HTERT RPE-1 (cell line): ENCODE data around the gene RBP2.

Source experiments
- in situ Hi-C: fragments of 300-500 bp; cut with MboI; formaldehyde crosslinking; loops from 4 replicates; pipeline ENCODE4 v1.14.3; 2020; ENCODE audit warnings: low sequenced_read_pairs

RBP2 gene

DNA sequence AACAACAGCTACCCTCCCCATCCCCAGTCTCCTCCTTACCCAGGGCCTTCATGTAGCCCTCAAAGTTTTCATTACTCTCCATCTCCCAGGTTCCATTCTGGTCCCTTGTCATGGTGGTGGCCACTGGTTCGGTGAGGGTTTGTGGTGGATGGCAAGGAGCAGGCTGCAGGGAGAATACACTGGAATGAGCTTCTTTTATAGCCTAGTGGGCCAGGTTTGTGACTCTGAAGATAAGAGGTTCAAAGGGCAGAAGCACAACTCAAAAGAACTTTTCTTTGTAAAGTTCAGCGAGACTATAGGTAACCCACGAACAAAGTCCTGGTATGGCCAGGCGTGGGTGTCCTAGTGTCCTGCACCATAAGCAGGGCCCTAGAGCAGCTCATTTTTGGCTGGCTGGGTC, at the start of gene RBP2:
RBP2 (minus strand) TSS at position 169 of the 400 bp plus-strand sequence; CDS start at position 112, 57 bp downstream.
- in situ Hi-C loops, result no loop called here

DNA sequence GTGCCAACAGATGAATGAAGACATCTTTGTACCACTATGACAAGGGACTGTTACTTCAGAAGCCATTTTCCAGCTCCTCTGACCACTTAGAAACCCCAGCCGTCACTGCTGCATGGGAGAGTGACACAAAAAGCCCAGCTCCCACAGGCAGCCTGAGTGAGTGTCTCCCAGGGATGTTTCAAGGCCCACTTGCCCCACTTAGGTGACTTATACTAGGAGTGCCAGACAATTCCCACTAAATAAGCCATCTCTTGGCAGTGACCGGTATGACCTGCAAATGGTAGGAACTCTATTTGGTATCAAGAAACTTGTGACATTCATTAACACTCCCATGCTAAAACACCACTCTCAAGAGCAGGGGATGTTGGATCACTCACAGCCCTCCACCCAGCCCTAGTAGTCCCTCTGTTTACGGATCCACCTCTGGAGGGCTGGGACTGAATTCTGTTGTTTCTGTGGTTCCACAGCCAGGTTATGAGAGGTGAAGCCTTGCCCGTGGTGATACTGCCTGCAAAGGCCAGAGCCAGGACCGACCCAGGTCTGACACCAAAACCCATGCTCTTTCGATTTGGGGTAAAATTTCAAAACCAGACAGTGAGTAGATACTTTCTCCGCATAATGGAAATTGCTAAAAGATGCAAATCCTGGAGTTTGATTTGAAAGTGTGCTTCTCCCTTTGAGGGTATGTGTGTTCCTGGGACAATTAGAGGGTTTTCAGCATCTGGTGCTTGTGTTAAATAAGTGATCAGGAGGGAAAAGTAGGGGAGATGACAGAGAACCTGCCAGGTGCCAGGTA, 48.7 kb upstream of the RBP2 start:
- in situ Hi-C loops, result no loop called here

DNA sequence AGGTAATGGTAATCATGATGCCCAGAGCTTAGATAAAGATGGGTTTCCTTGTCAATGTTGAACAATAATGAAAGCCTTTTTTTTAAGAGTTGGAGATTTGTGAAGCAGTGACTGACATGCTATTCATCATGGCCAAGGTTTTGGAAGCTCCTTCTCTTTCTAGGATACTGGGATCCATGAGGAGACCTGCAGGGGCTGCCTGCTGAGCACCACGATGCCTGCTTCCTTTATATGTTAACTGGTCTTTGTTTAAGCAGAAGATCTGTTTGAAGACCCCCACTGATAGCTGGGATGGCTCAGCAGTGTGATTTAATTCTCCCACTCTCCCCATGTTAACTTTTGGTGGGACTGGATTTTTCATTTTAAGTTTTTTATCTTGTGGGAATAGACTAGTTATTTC, 47.4 kb upstream of the RBP2 start:
- in situ Hi-C loops, result no loop called here

DNA sequence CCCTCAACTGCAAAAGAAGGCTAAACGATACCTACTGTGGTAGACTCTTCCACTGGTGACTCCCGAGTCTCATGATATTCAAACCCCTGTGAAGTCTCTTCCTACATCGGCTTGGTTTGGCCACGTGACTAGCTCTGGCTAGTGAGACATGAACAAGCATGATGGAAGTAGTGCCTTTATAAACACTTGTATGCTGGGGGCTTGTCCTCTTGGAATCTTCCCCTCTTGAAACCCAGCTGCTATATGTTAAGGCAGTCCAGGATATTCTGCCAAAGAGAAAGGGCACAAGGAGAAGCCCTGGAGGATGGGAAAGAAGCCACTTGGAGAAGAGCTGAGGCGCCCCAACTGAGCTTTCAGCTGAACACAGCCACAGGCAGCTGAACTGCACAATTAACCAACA, 46.9 kb upstream of the RBP2 start:
- in situ Hi-C loops, result no loop called here

DNA sequence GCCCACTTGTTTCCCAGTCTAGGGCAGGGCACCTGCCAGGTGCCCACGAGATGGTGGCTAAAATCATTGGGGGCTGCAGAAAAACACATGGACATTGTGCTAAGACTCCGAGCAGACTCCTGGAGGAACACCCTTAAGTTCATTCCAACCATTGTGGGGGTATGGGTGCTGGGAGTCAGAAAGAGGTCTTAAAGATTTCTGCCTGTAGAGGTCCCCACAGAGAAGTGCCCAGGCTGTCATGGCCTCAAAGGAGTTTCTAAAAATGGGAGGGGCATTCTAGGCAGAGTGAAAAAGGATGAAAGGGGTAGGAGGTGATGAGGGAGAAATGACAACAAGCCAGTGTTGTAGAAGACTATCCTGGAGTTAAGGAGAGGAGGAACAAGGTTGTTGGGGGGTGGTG, 46.1 kb upstream of the RBP2 start:
- in situ Hi-C loops, result no loop called here

DNA sequence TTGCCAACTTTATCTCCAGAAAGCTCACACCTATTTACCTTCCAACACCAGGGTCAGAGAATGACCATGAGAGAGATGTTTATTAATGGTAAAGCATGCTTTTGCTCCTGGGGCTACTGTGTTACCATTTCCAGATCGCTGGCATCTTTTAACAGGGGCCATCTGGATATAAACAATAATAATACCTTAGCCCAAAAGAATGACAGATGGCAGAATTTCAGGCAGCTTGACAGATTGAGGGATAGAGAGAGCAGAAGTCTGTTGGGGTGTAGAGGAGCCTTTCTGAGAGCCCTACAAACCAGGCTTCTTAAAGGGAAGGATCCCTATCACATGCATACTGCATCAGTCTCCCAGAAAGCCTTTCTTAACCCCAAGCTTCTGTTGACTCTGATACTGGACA, 45.5 kb upstream of the RBP2 start:
- in situ Hi-C loops, result no loop called here

DNA sequence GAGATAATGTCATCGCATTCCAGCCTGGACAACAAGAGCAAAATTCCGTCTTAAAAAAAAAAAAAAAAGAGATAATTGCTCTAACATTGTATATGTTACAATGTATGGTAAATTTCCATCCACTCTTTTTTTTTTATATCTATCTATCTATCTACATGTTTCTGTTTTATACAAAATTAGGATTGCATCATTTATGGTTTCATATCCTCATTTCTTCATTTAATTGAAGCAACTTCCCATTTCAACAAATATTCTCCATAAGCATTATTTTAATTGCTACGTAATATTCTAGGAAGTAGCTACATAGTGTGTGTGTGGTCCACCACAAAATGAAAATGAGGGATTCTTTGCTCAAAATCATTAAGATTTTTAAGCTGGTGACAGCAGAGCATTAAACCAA, 44.8 kb upstream of the RBP2 start:
- in situ Hi-C loops, result no loop called here

DNA sequence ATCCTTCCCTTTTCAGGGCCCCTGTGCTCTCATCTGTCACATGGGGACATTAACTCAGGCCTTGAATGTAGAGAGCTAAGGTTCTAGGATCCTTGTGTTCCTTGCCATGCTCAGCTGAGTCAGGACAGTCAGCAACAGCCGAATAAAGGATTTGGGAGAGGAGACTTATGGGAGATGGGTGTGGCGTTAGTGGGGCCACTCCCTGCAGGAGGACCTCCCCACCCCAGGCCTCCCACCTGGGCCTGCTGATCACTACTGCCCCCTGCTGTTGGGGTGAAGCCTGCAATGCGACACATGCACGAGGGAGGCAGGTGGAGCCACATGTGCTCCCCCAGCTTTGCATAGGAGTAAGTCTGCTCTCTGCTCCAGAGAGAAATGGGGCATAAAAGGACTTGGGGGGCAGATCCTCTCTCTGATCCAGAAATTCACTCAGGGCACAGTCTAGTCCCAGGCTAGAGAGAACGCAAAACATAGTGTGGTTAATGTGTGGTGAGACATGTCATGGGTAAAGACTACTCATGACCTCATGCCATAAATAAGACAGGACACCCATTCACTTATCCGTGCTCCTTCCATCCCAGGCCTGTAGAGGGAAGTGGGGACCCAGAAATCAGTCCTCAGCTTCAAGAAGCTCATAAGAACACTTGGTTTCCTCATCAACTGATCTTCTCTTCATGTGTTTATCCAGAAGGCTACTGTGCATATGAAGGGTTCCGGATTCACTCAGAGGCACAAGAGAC, 43.9 kb upstream of the RBP2 start:
- in situ Hi-C loops, result no loop called here

DNA sequence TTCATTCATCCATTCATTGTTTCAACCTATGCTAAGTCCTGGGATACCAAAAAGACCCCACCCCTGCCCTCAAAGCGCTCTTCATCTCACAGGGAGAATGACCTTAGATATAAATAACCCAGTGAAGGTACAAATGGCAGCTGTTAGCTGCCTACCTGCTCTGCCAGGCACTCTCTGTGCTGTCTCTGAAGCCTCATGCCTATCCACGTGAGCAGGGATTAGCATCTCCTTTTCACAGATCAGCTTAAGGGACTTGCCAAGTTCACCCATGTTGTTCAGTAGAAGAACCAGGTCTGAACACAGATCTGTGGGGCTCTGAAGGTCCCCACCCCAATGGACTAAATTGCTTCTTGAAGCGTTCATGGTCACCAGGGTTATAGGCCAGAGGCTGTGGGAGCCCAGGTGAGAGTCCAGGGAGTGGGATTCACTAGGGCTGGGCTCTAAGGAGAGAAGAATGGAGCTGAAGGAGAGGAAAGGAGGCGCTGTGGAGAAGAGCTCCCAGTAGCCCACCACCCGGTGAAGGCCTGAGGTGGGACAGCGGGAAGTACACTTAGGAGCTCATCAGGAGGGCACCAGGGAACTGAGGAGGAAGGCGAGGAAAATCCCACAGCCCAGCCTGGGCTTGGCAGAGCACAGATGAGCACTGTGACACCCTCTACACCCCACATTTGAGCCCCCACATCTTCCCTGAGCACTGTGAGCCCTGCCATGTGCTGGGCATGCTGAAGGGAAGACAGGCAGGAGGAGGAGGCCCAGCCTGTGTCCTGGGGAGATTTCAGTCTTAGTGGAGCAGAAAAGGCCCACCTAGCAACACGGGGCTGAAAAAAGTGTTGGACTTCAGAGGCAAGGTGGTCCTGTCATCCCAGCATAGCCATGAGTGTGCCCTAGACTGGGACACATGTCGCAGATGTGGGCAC, 42.9 kb upstream of the RBP2 start:
- in situ Hi-C loops, result no loop called here

DNA sequence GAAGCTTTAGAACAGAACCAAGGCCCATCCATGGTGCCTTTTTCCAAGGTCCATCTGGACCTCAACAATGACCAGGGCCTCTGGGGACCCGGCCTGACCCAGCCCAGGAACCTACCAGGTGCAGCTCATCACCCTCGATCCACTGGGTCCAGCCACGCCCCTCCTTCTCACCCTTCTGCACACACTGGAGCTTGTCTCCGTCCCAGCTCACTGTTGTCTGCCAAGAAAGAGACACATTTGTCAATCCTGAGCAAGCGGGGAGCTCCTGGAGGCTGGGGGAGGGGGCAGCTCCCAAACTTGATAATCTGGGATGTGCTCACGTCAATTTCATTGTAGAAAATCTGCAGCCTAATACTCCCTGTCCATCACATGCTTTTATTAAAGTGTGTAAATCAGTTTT, 42.0 kb upstream of the RBP2 start:
- in situ Hi-C loops, result no loop called here

DNA sequence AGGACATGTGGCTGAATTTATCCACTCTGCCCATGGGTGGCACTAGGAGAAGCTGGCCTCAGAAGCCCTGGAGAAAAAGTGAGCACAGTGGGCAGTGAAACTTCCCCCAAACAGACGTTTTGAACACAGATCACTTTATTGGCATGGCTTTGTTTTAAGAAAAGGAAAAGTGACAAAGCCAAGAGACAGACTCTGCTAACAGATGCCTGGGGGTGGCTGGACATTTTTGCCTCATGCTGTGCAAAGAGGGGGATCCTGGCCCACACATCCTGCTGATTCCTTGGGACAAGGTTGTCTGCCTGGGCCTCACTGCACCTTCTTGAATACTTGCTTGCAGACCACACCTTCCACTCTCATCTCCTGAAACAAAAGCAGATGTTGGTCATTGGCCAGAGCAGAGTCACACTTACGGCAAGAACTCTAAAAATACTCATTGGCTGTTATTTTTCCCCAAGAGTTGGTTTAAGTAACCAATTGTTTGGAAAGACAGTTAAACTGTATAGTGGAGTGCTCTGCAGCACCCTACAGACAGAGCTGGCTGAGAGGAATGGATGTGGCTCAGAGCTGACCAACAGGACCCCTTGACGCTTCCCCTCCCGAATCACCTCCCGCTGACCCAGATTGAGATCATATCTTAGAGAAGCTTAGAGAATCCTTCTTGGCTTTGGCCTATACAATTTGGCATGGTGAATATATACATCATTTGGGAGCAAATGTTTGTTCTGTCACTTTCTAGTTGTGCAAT, 41.2 kb upstream of the RBP2 start:
- in situ Hi-C loops, result no loop called here

DNA sequence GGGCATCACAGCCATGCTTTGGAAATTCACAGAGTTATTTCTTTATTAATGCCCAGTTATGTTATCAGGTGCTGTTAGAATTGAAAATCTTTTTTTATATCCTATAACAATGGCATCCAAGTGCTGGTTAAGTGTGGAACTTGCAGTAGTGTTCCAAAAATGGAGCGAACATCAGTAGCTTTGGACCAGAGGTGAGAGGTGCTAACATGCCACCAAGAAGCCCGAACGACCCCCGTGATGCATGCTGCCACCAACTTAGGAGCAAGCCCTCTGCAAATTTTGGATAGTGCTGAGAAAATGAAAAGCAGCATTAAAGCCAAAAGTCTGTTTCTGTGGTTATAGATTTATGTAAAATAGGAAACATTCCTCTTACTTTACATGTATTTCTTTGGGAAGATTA, 38.4 kb upstream of the RBP2 start:
- in situ Hi-C loops, result no loop called here

DNA sequence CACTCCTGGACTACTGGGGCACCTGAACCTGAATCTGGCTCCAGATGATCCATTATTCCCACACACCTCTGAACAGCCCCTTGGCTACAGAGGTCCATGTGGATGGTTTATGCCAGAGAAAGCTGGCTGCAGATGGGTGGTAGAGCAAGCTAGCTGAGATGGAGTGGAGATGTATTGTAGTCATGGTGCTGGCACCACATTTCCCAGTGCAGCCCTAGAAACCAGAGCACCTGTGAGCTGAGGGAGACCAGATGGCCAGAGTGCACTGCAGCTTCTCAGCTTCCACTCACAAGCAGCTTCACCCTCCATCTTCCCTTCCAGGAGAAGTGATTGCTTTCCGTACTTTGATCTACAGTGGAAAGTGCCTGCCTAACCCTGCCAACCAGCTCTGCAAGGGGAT, 33.3 kb upstream of the RBP2 start:
- in situ Hi-C loops, result no loop called here

DNA sequence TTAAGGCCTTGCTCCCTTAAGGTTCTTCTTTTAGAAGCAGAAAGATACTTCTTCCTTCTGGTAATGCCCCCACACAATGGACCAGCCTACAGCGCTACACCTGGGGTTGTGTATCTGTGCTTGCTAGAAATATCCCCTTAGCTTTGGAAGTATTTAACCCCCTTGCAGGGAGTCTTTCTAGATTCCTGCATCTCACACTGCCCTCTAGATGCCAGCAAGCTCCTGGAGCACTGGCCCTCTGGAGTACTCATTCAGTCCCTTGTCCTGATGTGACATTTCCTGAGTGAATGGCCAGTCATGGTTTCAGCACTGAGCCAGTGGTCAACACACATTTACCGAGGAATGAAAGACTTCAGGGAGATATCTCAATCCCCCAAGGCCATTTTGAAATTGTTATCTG, 30.4 kb upstream of the RBP2 start:
- in situ Hi-C loops, result no loop called here

DNA sequence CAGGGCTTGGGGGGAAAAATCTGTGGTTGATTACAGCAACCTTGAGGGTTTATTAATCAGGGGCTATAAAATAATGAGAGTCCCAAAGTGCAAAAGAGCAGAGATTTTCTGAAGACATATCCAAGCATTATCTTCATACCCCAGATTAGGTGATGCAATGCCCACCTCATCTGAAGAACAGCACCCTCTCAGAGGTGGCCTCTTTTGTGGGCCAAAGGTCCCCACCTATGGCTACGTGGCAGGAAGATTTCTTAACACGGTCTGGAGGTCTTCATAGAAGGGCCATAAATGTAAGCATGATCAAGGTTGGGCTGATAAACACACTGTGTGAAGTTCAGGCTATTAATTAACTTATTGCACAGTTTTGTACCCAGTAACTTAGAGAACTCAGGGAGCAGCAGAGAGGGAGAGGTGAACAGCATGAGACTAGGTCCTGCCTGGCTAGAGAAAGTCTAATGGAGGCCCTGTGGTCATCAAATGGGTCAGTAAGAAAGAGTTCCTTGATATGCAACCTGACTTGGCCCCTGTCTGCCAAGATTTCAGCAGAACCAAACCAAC, 29.6 kb upstream of the RBP2 start:
- in situ Hi-C loops, result no loop called here

DNA sequence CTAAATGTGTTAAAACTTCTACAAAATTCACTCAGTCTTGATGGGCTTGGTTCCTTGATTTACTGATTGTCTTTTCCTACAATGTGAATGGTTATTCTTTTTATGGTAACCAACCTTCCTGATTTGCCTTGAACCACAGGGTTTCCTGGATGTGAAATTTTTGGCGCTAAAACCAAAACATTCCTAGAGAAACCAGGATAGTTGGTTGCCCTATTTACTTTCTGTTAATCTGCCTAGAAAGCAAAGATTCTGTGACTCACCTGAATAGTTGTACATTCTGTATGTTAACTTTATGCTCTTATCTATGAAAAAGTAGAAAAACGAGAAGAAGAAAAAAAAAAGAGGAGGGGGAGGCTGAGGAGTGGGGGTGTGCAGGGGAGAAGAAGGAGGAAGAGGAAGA, 23.2 kb upstream of the RBP2 start:
- in situ Hi-C loops, result no loop called here

DNA sequence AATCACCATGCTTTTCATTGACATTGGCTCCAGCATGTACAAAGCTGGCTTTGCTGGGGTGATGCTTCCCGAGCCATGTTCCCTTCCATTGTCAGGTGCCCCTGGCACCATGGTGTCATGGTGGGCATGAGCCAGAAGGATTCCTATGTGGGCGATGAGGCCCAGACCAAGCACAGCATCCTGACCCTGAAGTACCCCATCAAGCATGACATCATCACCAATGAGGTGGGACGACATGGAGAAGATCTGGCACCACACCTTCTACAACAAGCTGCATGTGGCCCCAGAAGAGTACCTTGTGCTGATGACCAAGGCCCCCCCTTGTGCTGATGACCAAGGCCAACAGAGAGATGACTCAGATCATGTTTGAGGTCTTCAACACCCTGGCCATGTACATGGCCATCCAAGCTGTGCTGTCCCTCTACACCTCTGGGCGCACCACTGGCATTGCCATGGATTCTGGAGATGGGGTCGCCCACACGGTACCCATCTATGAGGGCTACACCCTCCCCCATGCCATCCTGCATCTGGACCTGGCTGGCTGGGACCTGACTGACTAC, 17.6 kb upstream of the RBP2 start:
- in situ Hi-C loops, result no loop called here

DNA sequence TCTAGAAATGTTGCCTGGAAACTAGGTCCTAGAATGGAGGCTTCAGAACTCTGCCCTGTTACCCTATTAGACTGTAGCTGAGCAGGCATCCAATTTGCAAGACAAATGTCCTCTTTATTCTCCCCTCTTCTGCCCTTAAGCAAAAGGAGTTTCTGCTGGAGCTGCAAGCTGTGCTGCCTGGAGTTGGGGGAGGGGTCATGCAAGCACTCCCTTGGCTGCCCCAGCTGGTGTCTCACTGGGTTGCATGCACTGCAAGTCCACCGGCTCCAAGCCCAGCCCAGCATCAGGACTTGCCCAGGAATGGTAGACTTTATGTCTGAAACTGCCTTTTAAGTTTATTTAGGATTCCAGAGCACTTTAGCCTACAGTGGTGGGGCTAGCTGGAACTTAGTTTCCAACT, 15.7 kb upstream of the RBP2 start:
- in situ Hi-C loops, result no loop called here

DNA sequence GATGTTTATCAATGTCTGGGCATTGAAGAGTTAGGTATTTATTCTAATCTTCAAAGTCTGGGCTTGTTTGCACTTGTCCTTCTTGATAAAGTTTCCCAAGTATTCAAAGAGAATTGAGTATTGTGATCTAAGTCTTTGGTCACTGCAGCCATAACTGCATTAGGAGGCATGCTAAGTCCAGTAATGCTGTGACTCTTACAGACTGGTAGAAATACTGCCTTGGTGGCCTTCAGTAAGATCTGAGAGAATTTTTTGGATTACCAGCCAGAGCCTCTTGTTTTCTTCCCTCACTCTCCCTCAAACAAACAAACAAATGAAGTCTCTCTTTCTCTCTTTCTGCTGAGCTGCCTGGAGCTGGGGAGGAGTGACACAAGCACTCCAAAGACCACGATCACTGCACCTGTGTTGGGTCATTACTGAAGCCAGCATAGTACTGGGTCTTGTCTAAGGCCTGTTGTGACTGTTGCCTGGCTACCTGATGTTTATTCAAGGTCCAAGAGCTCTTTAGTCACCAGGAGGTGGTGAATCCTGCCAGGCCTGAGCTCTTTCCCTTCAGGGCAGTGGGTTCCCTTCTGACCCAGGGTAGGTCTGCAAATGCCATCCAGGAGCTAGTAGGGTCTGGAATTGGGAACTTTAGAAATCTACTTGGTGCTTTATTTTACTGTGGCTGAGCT, 14.8 kb upstream of the RBP2 start:
- in situ Hi-C loops, result no loop called here

DNA sequence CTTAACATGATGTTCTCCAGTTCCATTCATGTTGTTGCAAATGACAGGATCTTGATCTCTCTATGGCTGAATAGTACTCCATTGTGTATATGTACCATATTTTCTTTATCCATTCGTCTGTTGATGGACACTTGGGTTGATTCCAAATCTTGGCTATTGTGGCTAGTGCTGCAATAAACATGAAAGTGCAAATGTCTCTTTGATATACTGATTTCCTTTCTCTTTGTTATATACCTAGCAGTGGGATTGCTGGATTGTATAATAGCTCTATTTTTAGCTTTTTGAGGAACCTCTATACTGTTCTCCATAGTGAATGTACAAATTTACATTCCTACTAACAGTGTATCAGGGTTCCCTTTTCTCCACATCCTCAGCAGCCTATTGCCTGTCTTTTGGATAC, 5.9 kb upstream of the RBP2 start:
- in situ Hi-C loops, result no loop called here
